Sigmoid colon (tissue), 7 donors: Measurements from ENCODE around the gene UGP2. TPM values are rescaled to one million over a fixed set of nuclear protein-coding genes. Genes with fewer than 3 reads are reported as not detected.

Source experiments
- DNase-seq: peaks from one replicate; pipeline ENCODE4 v3.0.0-alpha.2; 2019
- H3K27ac ChIP-seq, 4 donors: fragments of 200-600 bp; sonication (generic); one replicate each; pipeline ENCODE4 v1.5.1; 2016 to 2019; ENCODE audit warnings: mild to moderate bottlenecking in 1 of 4
- H3K27me3 ChIP-seq, 3 donors: fragments of 200-600 bp; sonication (generic); one replicate each; pipeline ENCODE4 v1.5.1; 2019; ENCODE audit warnings: mild to moderate bottlenecking in 1 of 3
- H3K36me3 ChIP-seq, 4 donors: fragments of 200-600 bp; sonication (generic); one replicate each; pipeline ENCODE4 v1.5.1; 2016 to 2019
- H3K4me1 ChIP-seq, 4 donors: fragments of 200-600 bp; sonication (generic); one replicate each; pipeline ENCODE4 v1.5.1; 2017 to 2019
- H3K4me3 ChIP-seq, 4 donors: fragments of 200-600 bp; sonication (generic); one replicate each; pipeline ENCODE4 v1.5.1; 2017 to 2019; ENCODE audit warnings: mild to moderate bottlenecking in 2 of 4, moderate library complexity in 1 of 4
- H3K9me3 ChIP-seq, 4 donors: fragments of 200-600 bp in 3 of 4; sonication (generic) in 3 of 4; one replicate each; pipeline versions ENCODE4 v1.5.1 to v1.6.1; 2013 to 2019
- CTCF ChIP-seq, 4 experiments: fragments of 450-650 bp in 3 of 4; fragments of 200-600 bp in 1 of 4; IDR thresholded peaks; one replicate each; pipeline ENCODE4 v1.5.1; 2016 to 2019; ENCODE audit warnings: antibody characterized with exemption in 4 of 4, mild to moderate bottlenecking in 3 of 4, moderate library complexity in 2 of 4
- EP300 ChIP-seq, 4 donors: sonication (generic); formaldehyde crosslinking; IDR thresholded peaks; one replicate each; pipeline ENCODE4 v1.6.1; 2017; ENCODE audit warnings: antibody characterized with exemption in 4 of 4
- POLR2A ChIP-seq, 2 donors: fragments of 450-650 bp; IDR thresholded peaks; one replicate each; pipeline ENCODE4 v1.6.1; 2016; ENCODE audit warnings: antibody characterized with exemption in 2 of 2, mild to moderate bottlenecking in 2 of 2, moderate library complexity in 2 of 2
- POLR2AphosphoS5 ChIP-seq, 4 donors: sonication (generic); formaldehyde crosslinking; IDR thresholded peaks; one replicate each; pipeline ENCODE4 v1.6.1; 2017; ENCODE audit warnings: antibody characterized with exemption in 4 of 4
- WGBS, 2 donors: extraction: QIAGEN DNeasy Blood & Tissue Kit; methylation state at CpG; one replicate each; pipeline ENCODE4 v1.1.7; 2013; 5-methylcytosine and 5-hydroxymethylcytosine counted together
- intact Hi-C: fragments of 100-400 bp; cut with DNase I; formaldehyde crosslinking; loops from one replicate; pipeline ENCODE4 v1.15.1; 2023
- polyA plus RNA-seq, 3 donors: library from polyadenylated mRNA; stranded (reverse); fragments of 200-250 nt; gene quantifications; one replicate each; pipeline ENCODE4 v1.2.3, GENCODE V29; 2013
- total RNA-seq, 4 donors: library from RNA; depleted of rRNA; stranded (reverse); fragments of >200 nt; gene quantifications; one replicate each; pipeline ENCODE4 v1.1.0, GENCODE V29; 2016
- donor health status: healthy with polysubstance abuse.
- donor health status: Bipolar disorder and iron deficiency.
- donor health status: healthy.

UGP2 gene
- total and polyA plus RNA-seq, 7 donors: 132 to 809 (median 195) TPM

- H3K4me3 ChIP-seq: no peak overlapping the region
- peaks cover 0 to 81% (median 21%) of the 10 kb centered on the region in 4 donors for H3K36me3 ChIP-seq
- TF ChIP-seq POLR2A (IDR thresholded peaks at IDR 0.05): no peak
- no peak for TF ChIP-seq EP300 (IDR thresholded peaks at IDR 0.05)
- no peak overlapping the region for H3K27ac ChIP-seq
- 96% methylated on average over 2 of the region's 2 CpGs for WGBS, 2 donors
- no peak for DNase-seq
- H3K27me3 ChIP-seq: no peaks in the 10 kb centered on the region
- H3K9me3 ChIP-seq: no peaks in the 10 kb centered on the region
- H3K4me1 ChIP-seq: peaks cover 0 to 22% (median 3%) of the 10 kb centered on the region in 4 donors
- intact Hi-C loops: no loop called here
These were observed 49.0 kb downstream of the UGP2 start for GRCh38 chr2:63890678-63891077.

GRCh38 chr2:63891488-63892030, 49.9 kb downstream of the UGP2 start:
- DNase-seq: no peak
- TF ChIP-seq EP300 (IDR thresholded peaks at IDR 0.05) (no peak), POLR2AphosphoS5 (IDR thresholded peaks at IDR 0.05) (no peak), CTCF (IDR thresholded peaks at IDR 0.05) (no peak), POLR2A (IDR thresholded peaks at IDR 0.05) (no peak)
- WGBS, 2 donors: 53 to 87% methylated on average over 1 of the region's 1 CpG
- H3K27ac ChIP-seq: no peak overlapping the region
- peaks cover 0 to 81% (median 17%) of the 10 kb centered on the region in 4 donors for H3K36me3 ChIP-seq
- H3K4me1 ChIP-seq: peaks cover 0 to 22% (median 3%) of the 10 kb centered on the region in 4 donors
- no peak overlapping the region for H3K4me3 ChIP-seq
- no peaks in the 10 kb centered on the region for H3K27me3 ChIP-seq
- H3K9me3 ChIP-seq: no peaks in the 10 kb centered on the region
- intact Hi-C loops: no loop called here

GRCh38 chr2:63893163-63893562, 51.5 kb downstream of the UGP2 start:
- H3K27ac ChIP-seq: no peak overlapping the region

GRCh38 chr2:63894167-63894566, 52.5 kb downstream of the UGP2 start:
- H3K4me3 ChIP-seq: no peak overlapping the region
- intact Hi-C loops: no loop called here
- WGBS, 2 donors: 86 to 92% methylated on average over 1 of the region's 1 CpG
- peaks cover 0 to 78% (median 18%) of the 10 kb centered on the region in 4 donors for H3K36me3 ChIP-seq
- H3K27me3 ChIP-seq: no peaks in the 10 kb centered on the region
- DNase-seq: no peak
- TF ChIP-seq EP300 (IDR thresholded peaks at IDR 0.05) (no peak), POLR2AphosphoS5 (IDR thresholded peaks at IDR 0.05) (no peak), CTCF (IDR thresholded peaks at IDR 0.05) (no peak), POLR2A (IDR thresholded peaks at IDR 0.05) (no peak)
- no peaks in the 10 kb centered on the region for H3K9me3 ChIP-seq
- H3K4me1 ChIP-seq: peaks cover 0 to 22% (median 3%) of the 10 kb centered on the region in 4 donors
- H3K27ac ChIP-seq: no peak overlapping the region

More at GRCh38 chr2:63893163-63893562, 51.5 kb downstream of the UGP2 start:
- no peaks in the 10 kb centered on the region for H3K9me3 ChIP-seq
- H3K4me1 ChIP-seq: peaks cover 0 to 22% (median 3%) of the 10 kb centered on the region in 4 donors
- DNase-seq: no peak
- peaks cover 0 to 81% (median 18%) of the 10 kb centered on the region in 4 donors for H3K36me3 ChIP-seq
- no peaks in the 10 kb centered on the region for H3K27me3 ChIP-seq
- intact Hi-C loops: no loop called here
- 81 to 86% methylated on average over 2 of the region's 2 CpGs for WGBS, 2 donors
- no peak overlapping the region for H3K4me3 ChIP-seq
- no peak for TF ChIP-seq EP300 (IDR thresholded peaks at IDR 0.05)
- TF ChIP-seq POLR2A (IDR thresholded peaks at IDR 0.05): no peak
- TF ChIP-seq POLR2AphosphoS5 (IDR thresholded peaks at IDR 0.05): no peak
- TF ChIP-seq CTCF (IDR thresholded peaks at IDR 0.05): no peak

DNA sequence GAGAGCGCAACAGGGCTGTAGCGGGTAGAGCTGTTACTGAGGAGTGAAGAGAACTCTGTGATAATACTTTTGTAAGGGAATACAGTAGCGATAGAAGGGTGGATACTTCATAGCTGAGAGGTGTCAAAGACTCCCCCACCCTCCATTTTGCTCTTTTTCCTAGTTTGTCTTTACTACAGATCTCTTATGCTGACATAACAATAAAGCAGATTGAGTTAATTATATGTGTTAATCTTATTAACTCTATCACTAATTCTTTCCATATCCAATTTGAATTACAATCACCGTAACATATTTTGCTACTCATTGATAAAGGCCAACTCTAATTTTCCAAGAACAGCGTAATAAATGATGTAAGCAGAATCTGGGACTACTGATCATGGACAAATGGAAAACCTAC, 57.1 kb downstream of the UGP2 start:
- Histone ChIP-seq H3K9me3 (peaks cover 0 to 10% (median 1%) of the 10 kb centered on the region in 4 donors), H3K36me3 (peaks cover 0 to 72% (median 7%) of the 10 kb centered on the region in 4 donors), H3K4me1 (peaks cover 0 to 5% (median 0%) of the 10 kb centered on the region in 4 donors), H3K27me3 (no peaks in the 10 kb centered on the region), H3K4me3 (no peak overlapping the region), H3K27ac (no peak overlapping the region)
- DNase-seq: no peak
- no peak for TF ChIP-seq POLR2A (IDR thresholded peaks at IDR 0.05)
- TF ChIP-seq POLR2AphosphoS5 (IDR thresholded peaks at IDR 0.05): no peak
- TF ChIP-seq EP300 (IDR thresholded peaks at IDR 0.05): no peak
- no peak for TF ChIP-seq CTCF (IDR thresholded peaks at IDR 0.05)
- WGBS, 2 donors: 93 to 97% methylated on average over 5 of the region's 5 CpGs
- intact Hi-C loops: no loop called here
